Measurements from ENCODE around the gene CLDN9. TPM values are rescaled to one million over a fixed set of nuclear protein-coding genes. Genes with fewer than 3 reads are reported as not detected.
A peak's percentile ranks its signal among the peaks of the same experiment; 100 is the strongest.

Gene CLDN9
- total and polyA plus RNA-seq, 9 of the 15 experiments (the other 6 are each of a cell fraction or from before 2014, with no cell fraction given), result 0.12 to 0.44 (median 0.22) TPM; not detected in 4

- TF ChIP-seq ZNF512 (tag; IDR thresholded peaks at IDR 0.05), result no peak
- TF ChIP-seq CREB5 (CRISPR knock-in tag; IDR thresholded peaks at IDR 0.05), result no peak
- TF ChIP-seq ZBTB40 (IDR thresholded peaks at IDR 0.05), result peak; percentile 88
- no peak for TF ChIP-seq ZBTB40 (CRISPR knock-in tag; IDR thresholded peaks at IDR 0.05)
- TF ChIP-seq XRCC3 (IDR thresholded peaks at IDR 0.05), result no peak
- peak; percentile 60; the same call in 1 of the 2 replicates for TF ChIP-seq NCOA1 (IDR thresholded peaks at IDR 0.05; ENCODE audit: low read depth)
- TF ChIP-seq ZNF263 (CRISPR knock-in tag; IDR thresholded peaks at IDR 0.05; ENCODE audit: borderline replicate concordance), result no peak
- TF ChIP-seq GABPA (tag; conservative IDR thresholded peaks at IDR 0.05; ENCODE audit: low read depth), result peak; percentile 84
- no peak for TF ChIP-seq KDM4B (IDR thresholded peaks at IDR 0.05; ENCODE audit: borderline replicate concordance in 2 of 2, low read depth in 1 of 2)
- peak; percentile 92 for TF ChIP-seq ZNF395 (CRISPR knock-in tag; IDR thresholded peaks at IDR 0.05)
- no peak for TF ChIP-seq CHD4 (IDR thresholded peaks at IDR 0.05; ENCODE audit: insufficient read depth, insufficient replicate concordance, low read depth, low read length, poor library complexity, severe bottlenecking)
- no peak for TF ChIP-seq TCFL5 (CRISPR knock-in tag; conservative IDR thresholded peaks at IDR 0.05)
- TF ChIP-seq KLF13 (tag; IDR thresholded peaks at IDR 0.05; ENCODE audit: borderline replicate concordance, low read depth), result no peak; the same call in 1 of the 2 replicates
These were observed 4.6 kb upstream of the CLDN9 start (continued) for GRCh38 chr16:3007957-3008689.
